GM10847 (cell line): ENCODE data around the gene SPANXC.
"Not testable (repeated sequence)": the region's sequence is repeated elsewhere in the genome, so short reads cannot be mapped to it uniquely, and the experiment has no call there.

Source experiments
- POLR2A ChIP-seq: IDR thresholded peaks from 2 replicates; pipeline ENCODE4 v1.6.1; 2011; ENCODE audit not compliant: insufficient read length; ENCODE audit errors: extremely low read depth

The SPANXC gene

GRCh38 chrX:141242417-141242816 is at the start of gene SPANXC:
Gene SPANXC (minus strand): TSS chrX:141242517. CDS start chrX:141242457, 60 bp downstream.
- TF ChIP-seq POLR2A = not testable (repeated sequence)

- TF ChIP-seq POLR2A = no peak
Observed at GRCh38 chrX:141279476-141279875, 37.2 kb upstream of the SPANXC start.

GRCh38 chrX:141278306-141278705 is 36.0 kb upstream of the SPANXC start:
- TF ChIP-seq POLR2A = no peak

- TF ChIP-seq POLR2A = no peak
Observed at GRCh38 chrX:141258080-141258479, 15.8 kb upstream of the SPANXC start.

GRCh38 chrX:141221611-141222010 is 20.7 kb downstream of the SPANXC start:
- no peak for TF ChIP-seq POLR2A

GRCh38 chrX:141220342-141221008 is 21.8 kb downstream of the SPANXC start:
- no peak for TF ChIP-seq POLR2A

- TF ChIP-seq POLR2A = no peak
Observed at GRCh38 chrX:141214196-141214595, 28.1 kb downstream of the SPANXC start.

- no peak for TF ChIP-seq POLR2A
Observed at GRCh38 chrX:141201962-141202361, 40.4 kb downstream of the SPANXC start.
